ENCODE results near the gene TRPM5. TPM values are rescaled to one million over a fixed set of nuclear protein-coding genes. Genes with fewer than 3 reads are reported as not detected.

TRPM5 gene
- total and polyA plus RNA-seq, 2 of the 8 experiments (the other 6 are each of a cell fraction or from before 2014, with no cell fraction given), result 0.02 TPM; not detected in 1

- Histone ChIP-seq H4K5ac (ENCODE audit: insufficient read length, low read depth, low read length) (no peak overlapping the region), H2BK15ac (ENCODE audit: low read length) (no peak overlapping the region), H4K91ac (replicated peaks; ENCODE audit: insufficient read length, low read length) (no peak overlapping the region), H3K79me1 (ENCODE audit: low read depth, low read length) (no peaks in the 10 kb centered on the region), H3K27me3 (replicated peaks in 1 of 4; ENCODE audit: control insufficient read depth in 3 of 4, extremely low read depth in 1 of 4, insufficient read depth in 3 of 4, low read length in 3 of 4) (peaks cover 6 to 31% (median 24%) of the 10 kb centered on the region in 4 experiments), H4K20me1 (replicated peaks in 1 of 2; ENCODE audit: control insufficient read depth in 1 of 2, insufficient read depth in 2 of 2, low read length in 2 of 2) (no peaks in the 10 kb centered on the region), H2AFZ (ENCODE audit: low read length) (no peak overlapping the region), H3K4me1 (replicated peaks in 1 of 4; ENCODE audit: control insufficient read depth in 3 of 4, insufficient read depth in 4 of 4, low read length in 3 of 4) (no peaks in the 10 kb centered on the region), H2AK5ac (ENCODE audit: low read depth, low read length) (no peak overlapping the region), H4K8ac (ENCODE audit: extremely low read depth, insufficient read depth, low read length) (no peak overlapping the region), H2BK120ac (replicated peaks; ENCODE audit: low read depth, low read length) (no peak overlapping the region), H2BK12ac (ENCODE audit: low read depth, low read length) (no peak overlapping the region), H2BK20ac (ENCODE audit: low read length) (no peak overlapping the region), H3K4me2 (ENCODE audit: insufficient read depth in 1 of 2, low read depth in 2 of 2, low read length in 2 of 2) (no peak overlapping the region), H3K14ac (ENCODE audit: insufficient read length) (no peak overlapping the region), H3K36me3 (ENCODE audit: control insufficient read depth in 2 of 4, insufficient read depth in 4 of 4, low read length in 3 of 4) (no peaks in the 10 kb centered on the region), H2BK5ac (ENCODE audit: low read depth, low read length) (no peak overlapping the region), H3K4ac (replicated peaks; ENCODE audit: insufficient read length, low read depth, low read length) (no peak overlapping the region), H3K27ac (ENCODE audit: low read depth, low read length) (no peak overlapping the region), H3K4me3 (ENCODE audit: extremely low read depth in 1 of 4, insufficient read depth in 2 of 4, low read depth in 3 of 4, low read length in 4 of 4) (no peak overlapping the region), H3K18ac (ENCODE audit: extremely low read depth, low read length) (no peak overlapping the region), H3K23me2 (ENCODE audit: low read depth, low read length) (no peaks in the 10 kb centered on the region), H3K9ac (replicated peaks in 1 of 4; ENCODE audit: extremely low read depth in 1 of 4, low read depth in 3 of 4, low read length in 3 of 4) (no peak overlapping the region), H3K9me3 (ENCODE audit: insufficient read depth in 2 of 2, low read depth in 1 of 2, low read length in 1 of 2) (peaks cover 5 to 11% of the 10 kb centered on the region in 2 experiments), H3K23ac (ENCODE audit: insufficient read length) (no peak overlapping the region), H3K79me2 (ENCODE audit: control insufficient read depth in 1 of 2, insufficient read depth in 2 of 2, low read length in 2 of 2) (no peaks in the 10 kb centered on the region), H3K56ac (replicated peaks; ENCODE audit: insufficient read length, low read depth, low read length) (no peak overlapping the region)
- no peak for TF ChIP-seq POU5F1 (IDR thresholded peaks at IDR 0.05; ENCODE audit: low read depth, low read length)
- POLR2A ChIA-PET (ENCODE audit: partially characterized antibody), result no interaction called here
- DNase-seq (ENCODE audit: low read depth in 1 of 2, low spot score in 2 of 2) (no peak), FAIRE-seq (no peak)
- 92% methylated on average over 16 of the region's 16 CpGs; no CpG with 5 or more reads in 1 of the 2 experiments for WGBS, 2 experiments (ENCODE audit: extremely low coverage in 1 of 2, insufficient coverage in 1 of 2, insufficient read length in 1 of 2, insufficient replicate concordance in 2 of 2, low coverage in 1 of 2, low lambda C conversion rate in 2 of 2, missing lambda C conversion rate in 1 of 2)
- CTCF ChIA-PET (ENCODE audit: partially characterized antibody), result interaction anchor here (1.1 kb wide), 1 partner anchor 180 kb away, joined by 3 read pairs; no protein-coding TSS in a partner anchor
Observed at GRCh38 chr11:2484576-2485125, 40.3 kb upstream of the TRPM5 start.

All from H1 (cell line).